Measurements from ENCODE around the gene PGK1.
"Not testable (repeated sequence)": the region's sequence is repeated elsewhere in the genome, so short reads cannot be mapped to it uniquely, and the experiment has no call there.

PGK1 gene

DNA sequence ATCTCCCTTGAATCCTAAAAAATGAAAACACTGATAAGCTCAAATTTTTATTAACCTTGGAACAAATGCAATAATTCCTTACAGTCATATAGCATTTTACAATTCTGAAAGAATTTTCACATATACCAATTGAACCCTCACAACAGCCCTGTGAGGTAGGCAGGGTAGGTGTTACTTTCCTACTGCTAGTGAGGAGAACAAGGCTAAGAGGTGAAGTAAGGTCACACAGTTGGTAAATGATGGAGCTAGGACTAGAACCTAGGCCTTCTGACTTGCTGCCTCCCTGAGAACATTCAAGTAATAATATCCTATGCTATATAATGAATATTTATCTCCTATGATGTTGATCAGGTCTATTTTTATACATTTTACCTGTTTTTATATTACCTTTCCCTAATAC is 25.7 kb downstream of the PGK1 start:
- no peak for TF ChIP-seq CTCF (IDR thresholded peaks at IDR 0.05; ENCODE audit: borderline replicate concordance, control extremely low read depth, extremely low read depth, insufficient read depth, missing control alignments)
- no peak for DNase-seq (ENCODE audit: low spot score)
- in situ Hi-C loops (cut with MboI; ENCODE audit: low sequenced_read_pairs, unreplicated experiment) = no loop called here

- no peak for DNase-seq (ENCODE audit: low spot score)
- in situ Hi-C loops (cut with MboI; ENCODE audit: low sequenced_read_pairs, unreplicated experiment) = no loop called here
Observed at GRCh38 chrX:78130396-78130795, 26.3 kb downstream of the PGK1 start.

DNA sequence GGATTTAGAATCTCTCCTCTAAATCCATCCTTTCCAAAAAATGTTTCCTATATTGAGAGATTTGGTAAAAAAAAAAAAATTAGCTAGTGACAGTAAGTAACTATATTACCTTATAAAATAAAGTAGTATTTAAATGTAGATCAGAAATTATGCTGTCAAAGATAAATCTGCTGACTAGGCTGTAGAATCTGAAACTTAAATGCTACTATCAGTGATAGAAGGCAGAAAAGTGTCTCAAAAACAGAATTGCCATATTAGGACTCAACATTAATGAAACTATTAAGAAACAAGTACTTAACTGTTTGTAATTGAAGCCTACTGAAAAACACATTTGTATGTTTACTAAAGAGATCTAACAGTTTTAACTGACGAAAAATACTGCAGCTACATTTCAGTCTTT is 27.1 kb downstream of the PGK1 start:
- in situ Hi-C loops (cut with MboI; ENCODE audit: low sequenced_read_pairs, unreplicated experiment) = no loop called here
- TF ChIP-seq CTCF (IDR thresholded peaks at IDR 0.05; ENCODE audit: borderline replicate concordance, control extremely low read depth, extremely low read depth, insufficient read depth, missing control alignments) = no peak
- no peak for DNase-seq (ENCODE audit: low spot score)

More at GRCh38 chrX:78130396-78130795, 26.3 kb downstream of the PGK1 start:
- TF ChIP-seq CTCF (IDR thresholded peaks at IDR 0.05; ENCODE audit: borderline replicate concordance, control extremely low read depth, extremely low read depth, insufficient read depth, missing control alignments) = no peak

DNA sequence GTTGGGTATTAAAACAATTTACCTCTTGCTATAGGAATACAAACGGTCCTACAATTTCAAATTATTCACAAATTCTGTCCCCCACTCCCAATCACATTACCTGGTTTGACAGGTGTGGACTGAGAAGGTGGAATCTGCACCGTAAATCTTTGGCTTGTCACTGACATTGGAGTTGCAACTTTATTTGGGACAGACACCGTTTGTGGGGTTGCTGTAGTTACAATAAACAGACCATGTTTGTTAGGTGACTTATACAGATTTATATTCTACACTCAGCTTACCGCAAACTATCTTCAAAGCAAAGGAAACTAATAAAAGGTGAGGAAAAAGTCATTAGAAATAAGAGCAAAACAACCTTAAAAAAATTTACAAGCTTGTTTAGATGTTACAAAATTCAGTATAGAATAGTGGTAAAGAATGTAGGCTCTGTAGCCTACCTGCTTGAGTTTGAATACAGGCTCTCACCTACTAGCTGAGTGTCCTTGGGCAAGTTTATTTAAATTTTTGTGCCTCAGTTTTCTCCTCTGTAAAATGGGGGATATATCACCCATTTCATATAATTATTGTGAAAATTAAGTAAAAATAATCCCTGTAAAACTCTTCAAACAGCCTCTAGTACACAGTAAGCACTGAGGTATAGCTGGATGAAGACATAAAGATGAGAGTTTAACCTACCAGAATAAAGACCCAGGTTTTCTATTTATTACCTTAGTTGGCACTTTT is 29.4 kb downstream of the PGK1 start:
- in situ Hi-C loops (cut with MboI; ENCODE audit: low sequenced_read_pairs, unreplicated experiment) = no loop called here
- no peak for TF ChIP-seq CTCF (IDR thresholded peaks at IDR 0.05; ENCODE audit: borderline replicate concordance, control extremely low read depth, extremely low read depth, insufficient read depth, missing control alignments)
- no peak for DNase-seq (ENCODE audit: low spot score)

DNA sequence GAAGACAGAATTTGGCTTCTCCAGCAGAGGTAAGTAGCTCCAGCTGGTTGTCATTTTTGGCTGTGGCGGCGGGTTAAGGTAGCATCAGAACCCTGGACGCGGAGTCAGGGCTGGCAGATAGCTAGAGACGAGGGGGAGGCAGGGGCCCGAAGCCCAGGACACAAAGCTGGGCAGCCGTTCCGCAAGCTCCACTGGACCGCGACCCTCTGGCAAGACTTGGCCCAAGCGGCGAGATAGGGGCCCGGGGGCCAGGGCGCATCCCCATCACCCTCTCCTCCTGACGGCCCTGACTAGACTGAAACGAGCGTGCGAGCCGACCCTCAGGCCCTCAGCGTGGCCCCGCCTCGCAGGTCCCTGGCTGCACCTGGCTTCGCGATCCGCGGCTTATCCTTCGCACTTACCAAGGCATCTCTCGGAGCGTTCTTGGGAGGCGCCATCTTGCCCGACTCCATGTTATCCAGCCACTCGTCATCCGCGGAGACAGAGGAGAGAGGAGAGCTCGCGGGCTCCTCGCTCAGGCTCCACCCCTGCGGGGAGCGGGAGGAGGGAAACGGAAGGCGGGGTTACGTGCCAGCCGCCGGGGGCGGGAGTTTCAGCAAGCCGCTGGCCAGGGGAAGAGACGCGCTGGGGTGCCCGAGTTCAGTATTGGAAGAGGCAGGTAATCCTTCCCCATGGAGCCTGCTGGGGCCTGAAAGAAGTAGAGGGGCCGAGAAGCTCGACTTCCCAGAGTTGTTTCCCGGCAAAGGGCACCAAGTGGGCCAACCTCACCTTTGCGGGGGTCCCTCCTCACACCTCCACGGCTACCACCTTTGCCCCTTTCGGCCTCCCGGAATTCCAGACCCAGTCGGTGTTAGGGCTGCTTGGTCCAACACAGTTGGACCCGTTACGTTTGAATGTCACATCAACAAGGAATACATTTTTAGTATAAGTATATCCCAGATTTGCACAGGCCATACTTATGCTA is 35.4 kb downstream of the PGK1 start, which contains the start of gene TAF9B:
Gene TAF9B (minus strand): TSS at position 491 of the 964 bp plus-strand sequence. CDS start 39 bp downstream, at position 452.
- no peak for TF ChIP-seq CTCF (IDR thresholded peaks at IDR 0.05; ENCODE audit: borderline replicate concordance, control extremely low read depth, extremely low read depth, insufficient read depth, missing control alignments)
- in situ Hi-C loops (cut with MboI; ENCODE audit: low sequenced_read_pairs, unreplicated experiment) = no loop called here
- DNase-seq (ENCODE audit: low spot score) = peak; percentile 86

GRCh38 chrX:78140206-78140605 is 36.2 kb downstream of the PGK1 start:
- in situ Hi-C loops (cut with MboI; ENCODE audit: low sequenced_read_pairs, unreplicated experiment) = no loop called here
- no peak for DNase-seq (ENCODE audit: low spot score)
- no peak for TF ChIP-seq CTCF (IDR thresholded peaks at IDR 0.05; ENCODE audit: borderline replicate concordance, control extremely low read depth, extremely low read depth, insufficient read depth, missing control alignments)

GRCh38 chrX:78147002-78147540 is 43.0 kb downstream of the PGK1 start:
- DNase-seq (ENCODE audit: low spot score); in situ Hi-C loops (cut with MboI; ENCODE audit: low sequenced_read_pairs, unreplicated experiment): not testable (repeated sequence)

DNA sequence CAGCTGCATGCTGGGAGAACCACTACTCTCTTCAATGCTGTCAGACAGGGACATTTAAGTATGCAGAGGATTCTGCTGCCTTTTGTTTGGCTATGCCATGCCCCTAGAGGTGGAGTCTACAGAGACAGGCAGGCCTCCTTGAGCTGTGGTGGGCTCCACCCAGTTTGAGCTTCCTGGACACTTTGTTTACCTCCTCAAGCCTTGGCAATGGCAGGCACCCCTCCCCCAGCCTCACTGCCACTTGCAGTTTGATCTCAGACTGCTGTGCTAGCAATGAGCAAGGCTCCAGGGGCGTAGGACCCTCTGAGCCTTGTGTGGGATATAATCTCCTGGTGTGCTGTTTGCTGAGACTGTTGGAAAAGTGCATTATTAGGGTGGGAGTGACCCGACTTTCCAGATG is 53.3 kb downstream of the PGK1 start:
- in situ Hi-C loops (cut with MboI; ENCODE audit: low sequenced_read_pairs, unreplicated experiment) = not testable (repeated sequence)

DNA sequence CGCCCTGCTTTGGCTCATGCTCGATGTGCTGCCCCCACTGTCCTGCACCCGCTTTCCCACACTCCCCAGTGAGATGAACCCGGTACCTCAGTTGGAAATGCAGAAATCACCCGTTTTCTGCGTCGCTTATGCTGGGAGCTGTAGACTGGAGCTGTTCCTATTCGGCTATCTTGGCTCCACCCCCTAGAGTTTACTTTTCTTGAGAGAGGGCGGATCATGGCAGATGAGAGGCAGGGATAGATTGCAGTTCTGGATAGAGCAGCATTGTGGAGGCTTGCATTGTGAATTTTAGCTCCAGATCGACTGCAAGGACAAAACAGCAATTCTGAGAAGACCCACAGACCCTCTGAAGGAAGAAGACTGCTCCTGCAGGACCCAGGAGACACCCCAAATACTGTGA is 53.8 kb downstream of the PGK1 start:
- in situ Hi-C loops (cut with MboI; ENCODE audit: low sequenced_read_pairs, unreplicated experiment); DNase-seq (ENCODE audit: low spot score): not testable (repeated sequence)

More for the DNA sequence above, 53.3 kb downstream of the PGK1 start:
- DNase-seq (ENCODE audit: low spot score) = not testable (repeated sequence)

DNA sequence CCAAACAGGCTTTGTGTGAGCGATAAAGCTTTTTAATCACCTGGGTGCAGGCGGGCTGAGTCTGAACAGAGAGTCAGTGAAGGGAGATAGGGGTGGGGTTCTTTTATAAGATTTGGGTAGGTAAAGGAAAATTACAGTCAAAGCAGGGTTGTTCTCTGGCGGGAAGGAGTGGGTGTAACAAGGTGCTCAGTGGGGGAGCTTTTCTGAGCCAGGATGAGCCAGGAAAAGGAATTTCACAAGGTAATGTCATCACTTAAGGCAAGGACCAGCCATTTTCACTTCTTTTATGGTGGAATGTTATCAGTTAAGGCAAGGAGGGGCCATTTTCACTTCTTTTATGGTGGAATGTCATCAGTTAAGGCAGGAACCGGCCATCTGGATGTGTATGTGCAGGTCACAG is 56.7 kb downstream of the PGK1 start:
- DNase-seq (ENCODE audit: low spot score); in situ Hi-C loops (cut with MboI; ENCODE audit: low sequenced_read_pairs, unreplicated experiment): not testable (repeated sequence)

Data from GM13976 (cell line).